ENCODE results near the gene SEMA3B.
"Not testable (repeated sequence)": the region's sequence is repeated elsewhere in the genome, so short reads cannot be mapped to it uniquely, and the experiment has no call there.

The SEMA3B gene

GRCh38 chr3:50271314-50271936, 2.5 kb downstream of the SEMA3B start:
- H3K4me3 ChIP-seq (ENCODE audit: low read depth, low read length): no peak overlapping the region
- no peak for TF ChIP-seq CTCF (IDR thresholded peaks at IDR 0.05; ENCODE audit: borderline replicate concordance, insufficient read depth, low read depth, low read length)

GRCh38 chr3:50272538-50272910, 3.6 kb downstream of the SEMA3B start:
- H3K4me3 ChIP-seq (ENCODE audit: low read depth, low read length): not testable (repeated sequence)

GRCh38 chr3:50272911-50273688, 4.2 kb downstream of the SEMA3B start:
- no peak overlapping the region for H3K4me3 ChIP-seq (ENCODE audit: low read depth, low read length)
- peak; percentile 97 for TF ChIP-seq CTCF (IDR thresholded peaks at IDR 0.05; ENCODE audit: borderline replicate concordance, insufficient read depth, low read depth, low read length)

- no peak for TF ChIP-seq CTCF (IDR thresholded peaks at IDR 0.05; ENCODE audit: borderline replicate concordance, insufficient read depth, low read depth, low read length)
- H3K4me3 ChIP-seq (ENCODE audit: low read depth, low read length): no peak overlapping the region
Observed at GRCh38 chr3:50273689-50274065, 4.7 kb downstream of the SEMA3B start.

- H3K4me3 ChIP-seq (ENCODE audit: low read depth, low read length): no peak overlapping the region
Observed at GRCh38 chr3:50274371-50275104, 5.6 kb downstream of the SEMA3B start.

GRCh38 chr3:50275141-50275995, 6.4 kb downstream of the SEMA3B start:
- no peak overlapping the region for H3K4me3 ChIP-seq (ENCODE audit: low read depth, low read length)
- no peak for TF ChIP-seq CTCF (IDR thresholded peaks at IDR 0.05; ENCODE audit: borderline replicate concordance, insufficient read depth, low read depth, low read length)

More at GRCh38 chr3:50274371-50275104, 5.6 kb downstream of the SEMA3B start:
- TF ChIP-seq CTCF (IDR thresholded peaks at IDR 0.05; ENCODE audit: borderline replicate concordance, insufficient read depth, low read depth, low read length): peak; percentile 76

Measured in GM12875 (cell line).